ENCODE data around the gene ARL5A. TPM values are rescaled to one million over a fixed set of nuclear protein-coding genes. Genes with fewer than 3 reads are reported as not detected.

Gene ARL5A
- polyA plus RNA-seq, 4 donors: 14.9 to 43.4 (median 29.8) TPM

GRCh38 chr2:151844211-151844896 is 16.1 kb upstream of the ARL5A start:
- Histone ChIP-seq H3K4me3 (ENCODE audit: low read depth in 1 of 3, low read length in 3 of 3) (no peak overlapping the region), H3K9me3 (ENCODE audit: control insufficient read depth in 2 of 2, insufficient read depth in 1 of 2, low read depth in 1 of 2, low read length in 1 of 2) (no peaks in the 10 kb centered on the region), H3K4me1 (ENCODE audit: control insufficient read depth in 3 of 3, insufficient read depth in 2 of 3, low read depth in 1 of 3, low read length in 2 of 3) (peaks cover 0 to 8% (median 0%) of the 10 kb centered on the region in 3 donors), H3K27me3 (ENCODE audit: control insufficient read depth in 3 of 3, insufficient read depth in 3 of 3, low read length in 3 of 3) (no peaks in the 10 kb centered on the region), H3K27ac (ENCODE audit: low read depth in 1 of 3, low read length in 2 of 3) (no peak overlapping the region), H3K36me3 (ENCODE audit: control insufficient read depth in 3 of 3, insufficient read depth in 2 of 3, low read depth in 1 of 3, low read length in 3 of 3) (no peaks in the 10 kb centered on the region)
- WGBS, 3 donors: 67 to 81% (median 74%) methylated on average over 6 of the region's 6 CpGs
- DNase-seq (no peak), FAIRE-seq (no peak)

GRCh38 chr2:151843691-151844061 is 15.5 kb upstream of the ARL5A start:
- Histone ChIP-seq H3K4me1 (ENCODE audit: control insufficient read depth in 3 of 3, insufficient read depth in 2 of 3, low read depth in 1 of 3, low read length in 2 of 3) (peaks cover 0 to 4% (median 0%) of the 10 kb centered on the region in 3 donors), H3K4me3 (ENCODE audit: low read depth in 1 of 3, low read length in 3 of 3) (no peak overlapping the region), H3K27me3 (ENCODE audit: control insufficient read depth in 3 of 3, insufficient read depth in 3 of 3, low read length in 3 of 3) (no peaks in the 10 kb centered on the region), H3K36me3 (ENCODE audit: control insufficient read depth in 3 of 3, insufficient read depth in 2 of 3, low read depth in 1 of 3, low read length in 3 of 3) (no peaks in the 10 kb centered on the region), H3K27ac (ENCODE audit: low read depth in 1 of 3, low read length in 2 of 3) (no peak overlapping the region), H3K9me3 (ENCODE audit: control insufficient read depth in 2 of 2, insufficient read depth in 1 of 2, low read depth in 1 of 2, low read length in 1 of 2) (no peaks in the 10 kb centered on the region)
- DNase-seq: no peak
- no peak for FAIRE-seq
- WGBS, 3 donors: 87 to 97% (median 91%) methylated on average over 1 of the region's 1 CpG

- Histone ChIP-seq H3K27ac (ENCODE audit: low read depth in 1 of 3, low read length in 2 of 3) (no peak overlapping the region), H3K9me3 (ENCODE audit: control insufficient read depth in 2 of 2, insufficient read depth in 1 of 2, low read depth in 1 of 2, low read length in 1 of 2) (no peaks in the 10 kb centered on the region), H3K4me1 (ENCODE audit: control insufficient read depth in 3 of 3, insufficient read depth in 2 of 3, low read depth in 1 of 3, low read length in 2 of 3) (peaks cover 0 to 4% (median 0%) of the 10 kb centered on the region in 3 donors), H3K4me3 (ENCODE audit: low read depth in 1 of 3, low read length in 3 of 3) (no peak overlapping the region), H3K36me3 (ENCODE audit: control insufficient read depth in 3 of 3, insufficient read depth in 2 of 3, low read depth in 1 of 3, low read length in 3 of 3) (no peaks in the 10 kb centered on the region), H3K27me3 (ENCODE audit: control insufficient read depth in 3 of 3, insufficient read depth in 3 of 3, low read length in 3 of 3) (no peaks in the 10 kb centered on the region)
- DNase-seq: no peak
- 73 to 81% (median 76%) methylated on average over 8 of the region's 8 CpGs for WGBS, 3 donors
- no peak for FAIRE-seq
Observed at GRCh38 chr2:151842830-151843690, 14.8 kb upstream of the ARL5A start.

GRCh38 chr2:151841047-151841424 is 12.8 kb upstream of the ARL5A start:
- H3K9me3 ChIP-seq (ENCODE audit: control insufficient read depth in 2 of 2, insufficient read depth in 1 of 2, low read depth in 1 of 2, low read length in 1 of 2): no peaks in the 10 kb centered on the region
- FAIRE-seq (no peak), DNase-seq (peak in 1 of 2 donors; percentile 9)
- no peak overlapping the region for H3K4me3 ChIP-seq (ENCODE audit: low read depth in 1 of 3, low read length in 3 of 3)
- H3K27ac ChIP-seq (ENCODE audit: low read depth in 1 of 3, low read length in 2 of 3): peak overlapping the region in 1 of 3 donors; percentile 59
- H3K4me1 ChIP-seq (ENCODE audit: control insufficient read depth in 3 of 3, insufficient read depth in 2 of 3, low read depth in 1 of 3, low read length in 2 of 3): peaks cover 0 to 4% (median 0%) of the 10 kb centered on the region in 3 donors
- no peaks in the 10 kb centered on the region for H3K36me3 ChIP-seq (ENCODE audit: control insufficient read depth in 3 of 3, insufficient read depth in 2 of 3, low read depth in 1 of 3, low read length in 3 of 3)
- 83 to 93% (median 88%) methylated on average over 2 of the region's 2 CpGs for WGBS, 3 donors
- H3K27me3 ChIP-seq (ENCODE audit: control insufficient read depth in 3 of 3, insufficient read depth in 3 of 3, low read length in 3 of 3): no peaks in the 10 kb centered on the region

- H3K4me3 ChIP-seq (ENCODE audit: low read depth in 1 of 3, low read length in 3 of 3): no peak overlapping the region
- H3K36me3 ChIP-seq (ENCODE audit: control insufficient read depth in 3 of 3, insufficient read depth in 2 of 3, low read depth in 1 of 3, low read length in 3 of 3): no peaks in the 10 kb centered on the region
- H3K27me3 ChIP-seq (ENCODE audit: control insufficient read depth in 3 of 3, insufficient read depth in 3 of 3, low read length in 3 of 3): no peaks in the 10 kb centered on the region
- DNase-seq: no peak
- no peaks in the 10 kb centered on the region for H3K9me3 ChIP-seq (ENCODE audit: control insufficient read depth in 2 of 2, insufficient read depth in 1 of 2, low read depth in 1 of 2, low read length in 1 of 2)
- 76 to 85% (median 81%) methylated on average over 5 of the region's 5 CpGs for WGBS, 3 donors
- peaks cover 0 to 4% (median 0%) of the 10 kb centered on the region in 3 donors for H3K4me1 ChIP-seq (ENCODE audit: control insufficient read depth in 3 of 3, insufficient read depth in 2 of 3, low read depth in 1 of 3, low read length in 2 of 3)
- FAIRE-seq: no peak
- peak overlapping the region in 1 of 3 donors; percentile 59 for H3K27ac ChIP-seq (ENCODE audit: low read depth in 1 of 3, low read length in 2 of 3)
Observed at GRCh38 chr2:151840216-151841046, 12.2 kb upstream of the ARL5A start.

- Histone ChIP-seq H3K27me3 (ENCODE audit: control insufficient read depth in 3 of 3, insufficient read depth in 3 of 3, low read length in 3 of 3) (no peaks in the 10 kb centered on the region), H3K27ac (ENCODE audit: low read depth in 1 of 3, low read length in 2 of 3) (no peak overlapping the region), H3K36me3 (ENCODE audit: control insufficient read depth in 3 of 3, insufficient read depth in 2 of 3, low read depth in 1 of 3, low read length in 3 of 3) (no peaks in the 10 kb centered on the region), H3K9me3 (ENCODE audit: control insufficient read depth in 2 of 2, insufficient read depth in 1 of 2, low read depth in 1 of 2, low read length in 1 of 2) (no peaks in the 10 kb centered on the region), H3K4me1 (ENCODE audit: control insufficient read depth in 3 of 3, insufficient read depth in 2 of 3, low read depth in 1 of 3, low read length in 2 of 3) (peaks cover 0 to 6% (median 0%) of the 10 kb centered on the region in 3 donors), H3K4me3 (ENCODE audit: low read depth in 1 of 3, low read length in 3 of 3) (no peak overlapping the region)
- DNase-seq: no peak
- FAIRE-seq: no peak
- 77 to 87% (median 81%) methylated on average over 3 of the region's 3 CpGs for WGBS, 3 donors
Observed at GRCh38 chr2:151837926-151838325, 9.7 kb upstream of the ARL5A start.

- no peaks in the 10 kb centered on the region for H3K36me3 ChIP-seq (ENCODE audit: control insufficient read depth in 3 of 3, insufficient read depth in 2 of 3, low read depth in 1 of 3, low read length in 3 of 3)
- H3K4me1 ChIP-seq (ENCODE audit: control insufficient read depth in 3 of 3, insufficient read depth in 2 of 3, low read depth in 1 of 3, low read length in 2 of 3): peaks cover 0 to 18% (median 0%) of the 10 kb centered on the region in 3 donors
- H3K9me3 ChIP-seq (ENCODE audit: control insufficient read depth in 2 of 2, insufficient read depth in 1 of 2, low read depth in 1 of 2, low read length in 1 of 2): no peaks in the 10 kb centered on the region
- FAIRE-seq: no peak
- H3K4me3 ChIP-seq (ENCODE audit: low read depth in 1 of 3, low read length in 3 of 3): no peak overlapping the region
- no peak for DNase-seq
- 85 to 87% (median 86%) methylated on average over 3 of the region's 3 CpGs for WGBS, 3 donors
- H3K27ac ChIP-seq (ENCODE audit: low read depth in 1 of 3, low read length in 2 of 3): no peak overlapping the region
- H3K27me3 ChIP-seq (ENCODE audit: control insufficient read depth in 3 of 3, insufficient read depth in 3 of 3, low read length in 3 of 3): no peaks in the 10 kb centered on the region
Observed at GRCh38 chr2:151833984-151834383, 5.8 kb upstream of the ARL5A start.

GRCh38 chr2:151830961-151831360 is 2.7 kb upstream of the ARL5A start:
- WGBS, 3 donors: 45 to 78% (median 54%) methylated on average over 2 of the region's 2 CpGs
- FAIRE-seq: no peak

More at GRCh38 chr2:151830961-151831360, 2.7 kb upstream of the ARL5A start:
- H3K4me3 ChIP-seq (ENCODE audit: low read depth in 1 of 3, low read length in 3 of 3): no peak overlapping the region
- peak; percentile 45 to 88 for DNase-seq
- H3K27me3 ChIP-seq (ENCODE audit: control insufficient read depth in 3 of 3, insufficient read depth in 3 of 3, low read length in 3 of 3): no peaks in the 10 kb centered on the region
- H3K27ac ChIP-seq (ENCODE audit: low read depth in 1 of 3, low read length in 2 of 3): peak overlapping the region in 1 of 3 donors; percentile 16
- no peaks in the 10 kb centered on the region for H3K9me3 ChIP-seq (ENCODE audit: control insufficient read depth in 2 of 2, insufficient read depth in 1 of 2, low read depth in 1 of 2, low read length in 1 of 2)
- H3K36me3 ChIP-seq (ENCODE audit: control insufficient read depth in 3 of 3, insufficient read depth in 2 of 3, low read depth in 1 of 3, low read length in 3 of 3): no peaks in the 10 kb centered on the region
- peaks cover 0 to 22% (median 4%) of the 10 kb centered on the region in 3 donors for H3K4me1 ChIP-seq (ENCODE audit: control insufficient read depth in 3 of 3, insufficient read depth in 2 of 3, low read depth in 1 of 3, low read length in 2 of 3)
